Measurements from ENCODE around the gene DAO.
"Not testable (repeated sequence)": the region's sequence is repeated elsewhere in the genome, so short reads cannot be mapped to it uniquely, and the experiment has no call there.

DAO gene

DNA sequence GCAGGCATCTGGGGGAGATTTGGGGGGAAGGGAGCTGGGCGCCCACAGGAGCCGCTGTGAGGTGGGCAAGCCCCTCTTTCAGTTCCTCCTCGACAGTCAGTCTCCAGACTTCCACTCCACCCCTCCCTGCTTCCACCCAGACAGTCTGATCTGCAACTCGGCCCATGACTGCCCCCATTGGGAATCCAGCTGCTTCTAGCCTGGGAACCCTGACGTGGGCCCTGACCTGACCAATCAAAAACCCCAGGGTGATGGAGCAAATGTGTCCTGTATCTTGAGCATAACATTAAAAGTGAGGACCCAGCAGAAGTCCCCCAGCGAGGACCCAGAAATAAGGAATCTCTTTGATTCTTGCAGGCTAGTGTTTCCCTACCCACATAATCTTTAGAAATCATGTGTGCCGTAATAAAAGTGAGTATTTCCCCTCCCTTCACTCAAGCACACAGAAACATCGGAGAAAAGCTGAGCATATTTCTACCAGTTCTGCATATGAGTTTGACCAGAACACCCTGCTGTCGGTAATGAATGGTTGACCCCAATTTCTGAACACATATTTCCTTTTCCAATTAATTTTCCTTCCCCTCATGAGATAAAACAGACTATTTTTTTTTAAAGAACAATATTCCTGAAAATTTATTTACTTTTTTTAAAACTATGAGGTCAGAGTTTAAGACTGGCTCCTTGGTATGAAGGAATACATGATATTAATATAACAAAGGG is 28.9 kb upstream of the DAO start:
- peak; percentile 55 for DNase-seq (ENCODE audit: low spot score)

DNA sequence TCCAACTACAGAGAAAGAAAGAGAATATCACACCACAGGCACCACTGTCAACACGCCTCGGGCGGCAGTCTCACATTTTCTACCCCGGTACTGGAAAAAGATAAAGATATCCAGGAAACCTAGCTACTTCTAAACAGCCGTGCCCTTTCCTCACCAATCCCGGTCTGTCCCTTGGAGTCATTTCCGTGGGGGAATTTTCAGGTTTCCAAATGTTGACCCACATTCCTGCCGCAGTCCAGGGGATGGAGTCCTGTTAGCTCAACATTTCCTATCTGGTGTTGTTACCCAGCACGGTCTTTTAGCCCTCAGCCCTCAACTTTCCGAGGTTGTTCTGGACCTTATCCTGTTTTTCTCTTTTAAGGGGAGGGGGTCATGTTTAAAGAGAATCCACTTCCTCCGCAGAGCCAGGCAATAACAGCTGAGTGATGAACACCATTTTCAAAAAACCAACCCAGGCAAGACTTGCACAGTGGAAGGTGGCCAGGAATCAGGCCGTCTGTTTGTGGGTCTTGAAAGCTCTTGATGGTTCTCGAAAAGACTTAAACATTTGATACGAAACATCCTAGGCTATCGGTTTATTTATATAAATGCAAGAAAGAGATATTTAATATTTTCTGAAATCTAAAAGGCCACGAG is 27.1 kb upstream of the DAO start:
- DNase-seq (ENCODE audit: low spot score) = no peak

DNA sequence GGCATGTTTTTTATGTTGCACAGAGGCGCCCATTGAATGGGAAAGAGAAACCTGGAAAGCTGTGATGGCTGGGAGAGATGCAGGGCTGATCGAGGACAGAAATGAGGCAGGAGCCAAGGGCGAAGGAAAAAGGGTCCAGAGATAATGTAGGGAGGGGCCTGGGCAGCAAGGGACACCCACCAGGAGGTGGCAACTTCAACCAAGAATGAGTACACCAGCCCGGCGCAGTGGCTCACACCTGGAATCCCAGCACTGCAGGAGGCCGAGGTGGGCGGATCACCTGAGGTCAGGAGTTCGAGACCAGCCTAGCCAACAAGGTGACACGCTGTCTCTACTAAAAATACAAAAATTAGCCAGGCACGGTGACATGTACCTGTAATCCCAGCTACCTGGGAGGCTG is 26.5 kb upstream of the DAO start:
- DNase-seq (ENCODE audit: low spot score) = no peak

DNA sequence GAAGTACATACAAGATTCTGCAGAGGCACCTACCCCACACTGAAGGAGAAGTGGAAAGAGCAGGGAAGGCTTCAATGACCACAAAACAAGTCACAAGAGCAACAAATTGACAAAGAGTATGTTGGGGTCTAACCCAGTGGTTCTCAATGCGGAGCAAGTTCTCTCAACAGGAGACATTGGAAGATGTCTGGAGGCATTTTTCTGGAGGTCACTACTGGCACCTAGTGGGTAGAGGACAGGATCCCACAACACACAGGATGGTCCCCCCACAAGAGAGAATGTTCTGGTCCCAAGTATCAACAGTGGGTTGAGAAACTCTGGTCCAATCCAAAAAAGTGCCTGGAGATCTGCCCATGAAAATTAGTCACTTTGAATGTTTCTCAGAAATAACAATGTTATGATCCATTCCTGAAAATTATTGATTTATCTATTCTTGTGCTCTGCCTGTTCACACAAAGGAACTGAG is 25.9 kb upstream of the DAO start:
- no peak for DNase-seq (ENCODE audit: low spot score)

DNA sequence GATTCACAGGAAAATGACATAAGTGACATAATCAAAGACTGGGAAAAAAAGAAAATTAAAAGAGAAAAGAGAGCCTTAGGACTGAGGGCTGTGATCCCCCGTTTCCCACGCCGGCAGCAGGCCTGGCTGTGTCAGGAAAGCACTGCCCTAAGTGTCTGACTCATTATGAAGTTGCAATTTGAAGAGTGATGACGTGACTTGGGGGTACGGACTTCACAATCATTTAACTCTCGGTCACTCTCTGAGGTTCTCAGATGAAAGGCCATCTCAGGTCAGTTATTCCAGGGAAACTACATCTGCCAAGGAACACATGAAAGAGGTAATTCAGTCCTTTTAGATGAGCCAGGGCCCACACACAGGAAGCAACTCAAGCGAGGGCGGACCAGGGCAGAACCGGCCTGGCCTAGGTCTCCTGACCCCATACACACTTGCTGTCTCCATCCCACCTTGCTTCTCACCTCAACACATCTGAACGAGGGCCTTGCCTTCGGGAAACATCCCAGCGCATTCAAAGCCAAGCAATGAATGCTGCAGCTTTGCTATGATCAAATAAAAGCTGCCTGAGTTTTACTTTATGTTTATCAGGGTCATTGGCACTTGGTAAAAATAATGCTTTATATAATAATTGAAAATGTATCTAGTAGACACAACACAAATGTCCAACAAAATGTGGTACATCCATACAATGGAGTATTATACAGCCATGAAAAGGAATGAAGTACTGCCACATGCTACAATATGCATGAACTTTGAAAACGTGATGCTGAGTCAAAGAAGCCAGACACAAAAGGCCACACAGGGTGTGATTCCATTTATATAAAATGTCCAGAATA is 25.2 kb upstream of the DAO start:
- DNase-seq (ENCODE audit: low spot score) = no peak

DNA sequence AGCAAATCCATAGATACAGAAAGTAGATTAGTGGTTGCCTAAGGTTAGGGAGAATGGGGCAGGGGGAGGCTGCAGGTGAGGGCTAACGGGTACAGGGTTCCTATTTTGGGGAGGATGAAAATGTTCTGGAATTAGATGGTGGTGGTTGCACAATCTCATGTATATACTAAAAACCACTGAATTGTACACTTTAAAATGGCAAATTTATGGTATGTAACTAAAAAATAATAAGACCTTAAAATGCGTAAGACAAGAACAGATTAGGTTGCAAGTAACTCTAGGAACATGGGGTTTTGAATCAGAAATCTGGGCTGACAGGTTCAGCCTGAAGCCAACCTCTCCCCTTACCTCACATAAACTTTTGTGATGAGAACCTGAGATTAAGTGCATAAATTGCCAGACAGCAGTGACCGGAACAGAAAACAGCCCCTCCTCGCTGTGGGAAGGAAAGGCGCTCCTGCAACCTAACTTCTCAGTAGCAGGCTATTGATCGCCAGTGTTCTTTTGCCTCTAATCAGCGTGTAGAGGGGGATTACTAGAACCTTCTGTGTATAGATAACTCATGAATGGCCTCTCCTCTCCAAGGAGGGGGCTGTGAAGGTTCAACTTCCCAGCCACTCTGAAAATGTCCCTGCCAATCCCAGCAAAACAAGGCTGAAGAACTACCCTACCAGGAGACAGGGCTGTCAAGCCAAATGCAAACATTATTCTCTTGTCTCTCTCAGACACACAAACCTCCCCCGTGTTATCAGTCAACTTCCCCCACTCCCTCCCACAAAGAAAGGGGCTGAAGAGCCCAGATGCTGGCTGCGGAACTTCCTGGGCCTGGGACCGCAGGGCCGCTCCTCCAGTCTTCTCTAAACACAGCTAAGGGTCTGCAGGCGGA is 24.4 kb upstream of the DAO start:
- no peak for DNase-seq (ENCODE audit: low spot score)

DNA sequence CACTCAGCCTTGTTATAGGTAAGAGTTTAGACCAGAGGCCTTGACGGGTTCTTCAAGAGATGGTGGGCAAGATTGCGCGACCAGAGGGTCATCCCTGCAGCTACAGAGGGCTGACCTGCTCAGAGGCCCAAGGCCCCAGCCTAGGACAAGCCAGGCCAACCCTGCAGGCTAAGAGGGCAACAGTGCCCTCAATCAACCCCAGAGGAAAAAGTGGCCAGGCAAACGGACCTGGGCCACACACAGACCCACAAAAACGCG is 23.8 kb upstream of the DAO start:
- no peak for DNase-seq (ENCODE audit: low spot score)

DNA sequence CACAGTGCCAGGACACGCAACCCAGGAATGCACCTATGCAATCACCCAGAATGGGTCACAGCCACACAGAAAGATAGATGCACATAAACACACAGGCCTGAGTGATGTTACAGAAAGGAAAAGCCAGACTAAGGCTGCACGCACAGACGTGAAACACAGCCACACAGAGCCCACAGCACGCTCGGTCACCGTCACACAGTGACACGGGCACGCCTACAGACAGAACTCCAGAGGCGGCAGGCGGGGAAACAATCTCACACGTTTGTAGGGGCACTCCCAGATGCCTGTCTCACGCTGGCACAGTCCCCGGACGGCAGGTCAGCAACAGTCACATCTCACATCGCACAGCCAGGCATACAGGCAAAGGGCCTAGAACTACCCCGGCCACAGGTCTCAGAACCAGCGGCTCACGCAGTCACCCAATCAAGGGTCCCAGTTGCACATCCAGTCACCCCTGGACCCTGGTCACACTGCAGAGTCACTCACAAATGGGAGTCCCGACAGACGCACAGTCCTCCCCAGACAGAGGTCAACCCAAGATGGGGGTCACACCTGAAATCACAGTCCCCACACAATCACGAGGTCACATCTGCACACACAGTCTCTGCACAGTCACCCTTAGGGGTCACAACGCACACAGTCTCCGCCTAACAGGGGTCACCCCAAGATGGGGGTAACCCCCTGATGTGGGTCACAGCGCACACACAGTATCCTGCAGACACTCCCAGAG is 23.3 kb upstream of the DAO start:
- DNase-seq (ENCODE audit: low spot score) = no peak

DNA sequence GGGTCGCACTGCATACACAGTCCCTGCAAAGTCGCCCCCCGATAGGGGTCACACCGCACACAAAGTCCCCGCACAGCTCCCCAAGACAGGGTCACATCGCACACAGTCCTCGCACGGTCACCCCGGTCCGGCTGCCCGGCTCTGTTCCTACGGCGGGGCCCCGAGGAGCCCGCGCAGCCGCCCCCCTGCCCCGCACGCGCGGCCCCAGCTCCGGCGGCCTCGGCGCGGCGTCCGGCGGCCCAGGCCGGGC is 22.8 kb upstream of the DAO start:
- no peak for DNase-seq (ENCODE audit: low spot score)

DNA sequence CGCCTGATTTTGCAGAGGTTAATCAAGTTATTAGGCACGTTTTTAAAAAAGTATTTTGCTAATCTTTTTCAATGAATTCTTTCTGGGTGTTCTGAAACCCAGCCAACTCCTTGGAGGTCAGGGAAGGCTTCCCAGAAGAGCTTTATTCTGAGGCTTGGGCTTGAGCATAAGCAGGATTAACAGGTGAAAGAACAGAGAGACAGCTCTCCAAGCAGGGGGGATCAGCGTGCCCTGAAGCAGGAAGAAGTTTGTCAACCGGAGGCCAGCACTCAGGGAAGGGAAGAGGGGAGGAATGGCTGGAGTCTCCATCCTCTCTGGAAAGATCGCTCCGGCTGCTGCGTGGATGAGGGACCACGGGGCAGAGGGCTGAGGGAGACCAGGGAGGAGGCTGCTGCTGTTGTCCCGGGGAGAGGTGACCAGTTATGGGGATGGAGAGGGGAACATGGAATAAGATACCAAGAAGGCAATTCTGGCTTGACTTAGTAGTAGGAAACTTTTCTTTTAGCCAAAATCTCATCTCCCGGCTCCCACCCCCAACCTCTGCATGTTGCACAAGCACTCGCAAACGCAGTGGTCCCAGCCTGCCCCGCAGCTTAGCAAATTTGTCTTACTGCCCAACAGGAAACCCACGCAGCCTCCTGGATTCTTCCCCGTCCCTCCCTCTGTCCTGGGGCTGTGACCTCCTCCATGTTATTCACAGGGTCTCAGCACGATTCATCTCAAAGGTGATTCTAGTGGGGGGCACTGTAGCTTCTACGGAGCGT is 21.4 kb upstream of the DAO start:
- no peak for DNase-seq (ENCODE audit: low spot score)

DNA sequence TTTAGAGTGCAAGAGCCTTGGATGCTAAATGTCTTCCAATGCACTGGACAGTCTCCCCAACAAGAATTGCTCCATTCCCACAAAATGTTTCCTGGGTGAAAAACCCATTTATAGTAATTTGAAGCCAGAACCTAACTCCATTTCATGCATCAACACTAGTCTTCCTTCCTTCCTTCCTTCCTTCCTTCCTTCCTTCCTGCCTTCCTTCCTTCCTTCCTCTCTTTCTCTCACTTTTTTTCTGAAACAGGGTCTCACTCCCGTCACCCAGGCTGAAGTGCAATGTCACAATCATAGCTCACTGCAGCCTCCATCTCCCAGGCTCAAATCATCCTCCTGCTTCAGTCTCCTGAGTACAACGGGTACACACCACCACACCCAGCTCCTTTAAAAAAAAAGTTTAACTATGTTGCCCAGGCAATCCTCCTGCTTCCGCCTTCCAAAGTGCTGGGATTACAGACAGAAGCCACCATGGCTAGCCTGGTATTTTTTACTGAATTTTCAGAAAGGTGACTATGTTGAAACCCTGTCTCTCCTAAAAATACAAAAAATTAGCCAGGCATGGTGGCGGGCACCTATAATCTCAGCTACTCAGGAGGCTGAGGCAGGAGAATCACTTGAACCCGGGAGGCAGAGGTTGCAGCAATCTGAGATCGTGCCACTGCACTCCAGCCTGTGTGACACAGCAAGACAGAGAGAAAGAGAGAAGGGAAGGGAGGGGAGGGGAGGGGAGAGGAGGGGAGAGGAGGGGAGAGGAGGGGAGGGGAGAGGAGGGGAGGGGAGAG is 20.6 kb upstream of the DAO start:
- not testable (repeated sequence) for DNase-seq (ENCODE audit: low spot score)

DNA sequence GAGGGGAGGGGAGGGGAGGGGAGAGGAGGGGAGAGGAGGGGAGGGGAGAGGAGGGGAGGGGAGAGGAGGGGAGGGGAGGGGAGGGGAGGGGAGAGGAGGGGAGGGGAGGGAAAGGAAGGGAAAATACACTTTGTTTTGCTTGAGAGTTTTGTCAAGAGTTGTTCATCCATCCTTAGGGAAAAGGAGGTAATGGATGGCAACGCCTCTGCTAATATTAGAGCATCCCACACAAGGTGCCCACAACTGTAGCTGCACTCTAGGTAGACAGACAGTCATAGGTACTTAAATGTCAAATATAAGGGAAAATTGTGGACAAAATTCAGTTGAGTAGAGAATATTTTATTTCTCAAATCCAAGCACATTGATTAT is 20.0 kb upstream of the DAO start:
- no peak for DNase-seq (ENCODE audit: low spot score)

DNA sequence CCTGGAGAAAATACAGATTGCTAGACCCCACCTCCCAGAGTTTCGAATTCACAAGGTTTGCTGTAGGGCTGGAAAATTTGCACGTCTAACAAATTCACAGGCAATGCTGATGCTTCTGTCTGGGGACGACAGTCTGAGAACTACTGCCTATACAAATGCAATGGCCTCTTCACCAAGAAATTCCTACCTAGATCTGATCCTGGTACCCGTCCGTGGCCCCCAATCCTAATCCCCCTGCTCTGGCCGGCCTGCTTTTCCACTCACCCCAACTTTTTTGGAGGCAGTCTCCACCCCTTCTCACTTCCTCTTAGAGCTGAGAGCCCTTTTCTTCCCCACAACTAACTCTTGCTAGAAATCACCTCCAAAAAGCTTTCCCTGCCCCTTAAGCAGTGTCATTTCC is 19.4 kb upstream of the DAO start:
- DNase-seq (ENCODE audit: low spot score) = no peak

DNA sequence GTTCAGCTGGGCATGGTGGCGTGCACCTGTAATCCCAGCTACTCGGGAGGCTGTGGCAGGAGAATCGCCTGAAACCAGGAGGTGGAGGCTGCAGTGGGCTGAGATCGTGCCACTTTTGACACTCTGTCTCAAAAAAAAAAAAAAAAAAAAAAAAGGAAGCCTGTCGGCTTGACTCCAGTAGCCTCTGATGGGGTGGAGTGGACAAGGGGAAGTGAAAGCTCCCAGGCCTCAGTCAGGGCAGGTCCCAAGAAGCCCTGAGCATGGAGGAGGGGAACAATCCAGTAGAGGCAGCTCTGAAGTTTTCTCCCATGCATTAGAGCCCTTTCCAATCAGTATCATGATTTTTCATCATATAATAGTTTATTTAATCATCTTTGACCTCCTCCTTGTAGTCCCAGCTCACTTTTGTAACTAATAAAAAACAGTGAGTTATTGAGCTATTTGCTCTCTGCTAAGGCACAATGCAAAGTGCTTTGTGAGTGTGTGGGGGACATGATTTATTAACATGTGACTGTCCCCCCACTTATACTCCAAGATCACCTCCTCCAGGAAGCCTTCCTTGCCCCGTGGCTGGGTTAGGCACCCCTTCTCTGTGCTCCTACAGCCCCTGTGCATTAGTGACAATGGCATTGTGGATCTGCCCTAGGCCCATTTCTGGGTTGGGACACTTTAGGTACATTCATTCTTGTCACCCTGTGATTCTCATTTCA is 17.9 kb upstream of the DAO start:
- DNase-seq (ENCODE audit: low spot score) = no peak

DNA sequence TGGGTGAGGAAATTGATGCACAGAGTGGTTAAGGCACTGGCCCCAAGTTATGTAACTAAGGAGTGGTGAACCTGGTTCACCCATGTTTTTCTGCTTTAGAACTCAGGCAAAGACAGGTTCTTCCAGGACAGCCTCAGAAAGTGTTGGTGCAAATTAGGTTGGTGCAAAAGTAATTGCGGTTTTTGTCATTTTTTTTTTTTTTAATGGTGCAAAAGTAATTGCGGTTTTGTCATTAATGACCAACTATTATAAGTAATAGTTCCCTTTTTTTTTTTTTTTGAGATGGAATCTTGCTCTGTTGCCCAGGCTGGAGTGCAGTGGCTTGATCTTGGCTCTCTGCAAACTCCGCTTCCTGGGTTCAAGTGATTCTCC is 17.3 kb upstream of the DAO start:
- DNase-seq (ENCODE audit: low spot score) = no peak

DNA sequence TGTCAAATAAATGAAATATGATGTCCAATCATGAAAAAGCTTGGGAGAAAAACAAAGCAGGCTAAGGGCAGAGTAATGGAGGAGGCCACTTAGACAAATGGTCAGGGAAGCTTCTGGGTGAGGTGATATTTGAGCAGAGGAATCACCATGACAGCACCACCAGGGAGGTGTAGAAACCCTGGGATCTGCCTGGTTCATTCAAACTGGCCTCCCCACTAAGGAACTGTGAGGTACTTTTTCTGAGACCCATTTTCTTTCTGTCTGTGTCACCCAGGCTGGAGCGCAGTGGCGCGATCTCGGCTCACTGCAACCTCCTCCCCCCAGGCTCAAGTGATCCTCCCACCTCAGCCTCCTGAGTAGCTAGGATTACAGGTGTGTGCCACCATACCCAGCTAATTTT is 14.7 kb upstream of the DAO start:
- DNase-seq (ENCODE audit: low spot score) = no peak

DNA sequence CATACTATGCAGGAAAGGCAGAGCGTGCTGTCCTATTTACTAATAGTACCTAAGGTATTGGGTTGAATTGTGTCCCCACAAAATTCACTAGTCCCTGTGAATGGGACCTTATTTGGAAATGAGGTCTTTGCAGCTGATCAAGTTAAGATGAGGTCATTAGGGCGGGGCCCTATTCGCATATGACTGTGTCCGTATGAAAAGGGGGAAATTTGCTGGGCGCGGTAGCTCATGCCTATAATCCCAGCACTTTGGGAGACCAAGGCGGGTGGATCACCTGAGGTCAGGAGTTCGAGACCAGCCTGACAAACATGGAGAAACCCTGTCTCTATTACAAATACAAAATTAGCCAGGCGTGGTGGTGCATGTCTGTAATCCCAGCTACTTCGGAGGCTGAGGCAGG is 13.8 kb upstream of the DAO start:
- not testable (repeated sequence) for DNase-seq (ENCODE audit: low spot score)

DNA sequence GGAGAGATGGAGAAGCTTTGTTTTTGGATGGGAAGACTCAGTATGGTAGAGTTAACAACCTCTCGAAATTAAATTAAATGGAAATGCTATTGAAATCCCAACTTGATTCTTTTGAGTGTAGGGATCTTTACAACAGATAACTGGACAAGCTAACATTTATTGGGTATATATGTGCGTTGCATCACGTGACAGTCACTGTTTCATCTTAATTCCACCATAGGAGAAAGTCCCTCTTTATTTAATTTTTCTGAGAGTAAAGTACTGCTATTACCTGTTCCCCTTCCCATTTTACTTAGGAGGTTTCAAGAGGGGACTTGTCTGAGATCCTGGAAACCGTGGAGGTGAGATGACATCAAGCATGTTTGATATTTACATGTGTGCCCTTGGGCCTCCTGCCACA is 11.1 kb upstream of the DAO start:
- no peak for DNase-seq (ENCODE audit: low spot score)

DNA sequence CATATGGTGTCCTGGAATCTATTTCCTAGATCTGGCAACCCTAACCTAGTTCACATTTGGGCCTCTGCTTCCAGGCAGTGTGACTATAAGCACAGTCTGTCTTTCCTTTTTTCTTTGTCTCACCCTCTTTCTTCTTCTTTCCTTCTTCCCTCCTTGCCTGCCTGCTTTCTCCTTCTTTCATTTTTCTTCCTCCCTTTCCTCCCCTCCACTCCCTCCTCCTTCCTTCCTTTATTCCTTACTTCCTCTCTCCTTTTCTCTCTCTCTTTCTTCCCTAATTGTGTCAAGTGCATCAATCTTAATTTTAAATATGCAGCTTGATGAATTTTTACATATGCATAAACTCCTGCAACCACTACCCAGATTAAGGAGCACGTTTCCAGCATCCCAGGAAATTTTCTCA is 4.6 kb upstream of the DAO start:
- no peak for DNase-seq (ENCODE audit: low spot score)

Measured in globus pallidus (tissue), 1 donor.